Subcutaneous abdominal adipose tissue (tissue), 5 donors: ENCODE data around the gene MACROD2.

Source experiments
- H3K27ac ChIP-seq: one replicate; pipeline ENCODE4 v1.7.0; 2013; ENCODE audit warnings: low read depth, mild to moderate bottlenecking, inconsistent platforms, low read length, moderate library complexity
- H3K27me3 ChIP-seq, 5 donors: one replicate each; pipeline ENCODE4 v1.7.0; 2013; ENCODE audit warnings: low read length in 5 of 5, inconsistent platforms in 1 of 5; ENCODE audit not compliant: control insufficient read depth in 5 of 5, insufficient read depth in 4 of 5
- H3K36me3 ChIP-seq, 5 donors: one replicate each; pipeline ENCODE4 v1.7.0; 2013; ENCODE audit warnings: low read length in 5 of 5; ENCODE audit not compliant: control insufficient read depth in 5 of 5, insufficient read depth in 5 of 5
- H3K4me1 ChIP-seq, 5 donors: one replicate each; pipeline ENCODE4 v1.7.0; 2013; ENCODE audit warnings: low read length in 5 of 5, mild to moderate bottlenecking in 3 of 5, moderate library complexity in 1 of 5; ENCODE audit not compliant: control insufficient read depth in 5 of 5, insufficient read depth in 5 of 5
- H3K4me3 ChIP-seq, 5 donors: one replicate each; pipeline ENCODE4 v1.7.0; 2013; ENCODE audit warnings: low read length in 5 of 5, low read depth in 1 of 5
- H3K9ac ChIP-seq, 5 donors: one replicate each; pipeline ENCODE4 v1.7.0; 2013; ENCODE audit warnings: low read length in 5 of 5, mild to moderate bottlenecking in 4 of 5, moderate library complexity in 3 of 5
- H3K9me3 ChIP-seq, 5 donors: one replicate each; pipeline ENCODE4 v1.7.0; 2013; ENCODE audit warnings: low read length in 5 of 5; ENCODE audit not compliant: control insufficient read depth in 5 of 5
- donor health status: healthy.
- donor health status: healthy.
- donor health status: healthy.
- donor health status: healthy.
- donor health status: healthy.

MACROD2 gene

DNA sequence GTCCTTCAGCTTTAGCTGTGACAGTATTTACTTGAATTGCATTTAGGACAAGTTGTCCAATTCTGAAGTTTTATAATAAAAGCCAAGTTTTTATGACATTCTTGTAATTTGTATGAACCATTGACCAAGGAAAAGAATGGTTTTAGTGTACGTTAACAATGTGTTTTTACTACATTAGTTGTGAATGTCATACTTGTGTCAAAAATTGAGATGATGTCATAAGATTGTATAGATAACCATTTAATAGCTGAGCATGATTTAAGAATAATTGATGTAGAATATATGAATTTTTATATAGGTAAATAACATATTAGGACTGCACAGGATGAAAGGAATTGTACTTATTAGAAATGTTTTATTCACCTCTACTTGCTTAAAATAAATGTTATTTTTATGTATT lies 102.9 kb downstream of the MACROD2 start:
- Histone ChIP-seq H3K27ac (no peak overlapping the region), H3K4me1 (no peaks in the 10 kb centered on the region), H3K9me3 (no peaks in the 10 kb centered on the region), H3K4me3 (no peak overlapping the region), H3K9ac (no peak overlapping the region), H3K27me3 (no peaks in the 10 kb centered on the region), H3K36me3 (no peaks in the 10 kb centered on the region)

DNA sequence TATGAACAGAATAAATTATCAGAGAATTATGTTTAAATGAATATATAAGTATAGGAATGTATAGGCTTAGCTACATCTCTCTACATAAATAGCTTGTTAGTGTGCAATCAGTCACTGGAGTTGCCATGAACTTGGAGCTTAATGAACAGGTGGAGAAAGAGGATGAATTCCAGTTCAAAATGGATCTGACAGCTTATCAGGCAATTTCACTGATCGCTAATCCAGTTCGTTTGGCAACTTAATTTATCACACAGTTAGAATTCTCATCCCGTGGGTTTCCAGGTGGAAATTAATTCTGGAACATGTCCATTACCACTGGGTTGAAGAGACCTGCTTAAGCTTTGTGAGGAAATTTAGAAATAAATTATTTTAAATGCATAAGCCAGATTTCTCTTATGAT lies 118.1 kb downstream of the MACROD2 start:
- Histone ChIP-seq H3K4me3 (no peak overlapping the region), H3K9ac (no peak overlapping the region), H3K27ac (no peak overlapping the region), H3K9me3 (peaks cover 0 to 2% (median 0%) of the 10 kb centered on the region in 5 donors), H3K4me1 (no peaks in the 10 kb centered on the region), H3K27me3 (no peaks in the 10 kb centered on the region), H3K36me3 (no peaks in the 10 kb centered on the region)

DNA sequence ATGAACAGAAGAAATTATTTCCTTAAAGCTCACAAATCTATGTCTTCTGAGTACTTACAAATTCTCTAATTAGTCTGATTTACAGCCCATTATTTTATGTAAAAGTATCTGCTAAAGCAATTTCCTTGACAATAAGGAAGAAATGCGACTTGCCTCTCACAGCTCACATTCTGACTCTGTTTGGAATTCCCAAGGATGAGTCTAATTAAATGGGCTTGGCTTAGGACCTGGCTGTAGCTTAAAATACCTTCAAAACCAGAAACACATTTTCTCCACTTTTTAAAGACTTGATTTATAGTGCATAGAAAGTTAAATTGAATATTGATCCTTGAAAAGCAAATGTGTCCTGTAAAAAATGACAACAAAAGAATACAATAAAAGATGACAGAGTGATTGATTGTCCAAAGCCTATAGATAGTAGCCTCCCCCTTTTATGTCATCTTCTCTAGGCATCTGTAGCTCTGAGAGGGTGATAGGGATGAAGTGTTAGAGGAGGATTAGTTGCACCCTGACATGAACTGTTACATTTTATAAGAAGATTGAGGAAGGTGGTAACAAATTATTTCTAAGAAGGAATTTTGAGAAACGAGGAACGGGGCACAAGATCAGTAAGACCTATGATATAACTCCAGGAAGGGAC lies 118.9 kb downstream of the MACROD2 start:
- no peaks in the 10 kb centered on the region for H3K36me3 ChIP-seq
- no peak overlapping the region for H3K4me3 ChIP-seq
- H3K27ac ChIP-seq: no peak overlapping the region
- peaks cover 0 to 2% (median 0%) of the 10 kb centered on the region in 5 donors for H3K9me3 ChIP-seq
- no peaks in the 10 kb centered on the region for H3K4me1 ChIP-seq
- H3K9ac ChIP-seq: no peak overlapping the region
- no peaks in the 10 kb centered on the region for H3K27me3 ChIP-seq

DNA sequence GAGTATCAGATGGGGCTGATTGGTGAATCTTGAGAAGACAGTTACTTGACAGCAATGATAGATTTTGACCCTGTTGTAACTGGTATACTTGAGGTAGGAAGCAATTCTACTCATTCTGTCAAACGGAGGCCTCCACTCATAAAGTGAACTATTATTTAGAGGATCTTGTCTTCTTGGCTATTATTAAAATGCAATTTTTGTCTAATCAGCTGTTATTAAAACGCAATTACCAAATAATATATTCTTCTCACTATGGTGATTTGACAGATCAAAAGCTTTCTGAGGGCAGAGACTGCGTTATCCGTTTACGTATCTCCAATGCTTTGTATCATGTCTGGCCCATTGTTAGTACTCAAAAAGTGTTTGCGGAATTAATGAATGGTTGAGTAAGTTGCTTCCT lies 120.7 kb downstream of the MACROD2 start:
- Histone ChIP-seq H3K4me1 (no peaks in the 10 kb centered on the region), H3K9ac (no peak overlapping the region), H3K4me3 (no peak overlapping the region), H3K9me3 (no peaks in the 10 kb centered on the region), H3K27ac (no peak overlapping the region), H3K27me3 (no peaks in the 10 kb centered on the region), H3K36me3 (no peaks in the 10 kb centered on the region)

DNA sequence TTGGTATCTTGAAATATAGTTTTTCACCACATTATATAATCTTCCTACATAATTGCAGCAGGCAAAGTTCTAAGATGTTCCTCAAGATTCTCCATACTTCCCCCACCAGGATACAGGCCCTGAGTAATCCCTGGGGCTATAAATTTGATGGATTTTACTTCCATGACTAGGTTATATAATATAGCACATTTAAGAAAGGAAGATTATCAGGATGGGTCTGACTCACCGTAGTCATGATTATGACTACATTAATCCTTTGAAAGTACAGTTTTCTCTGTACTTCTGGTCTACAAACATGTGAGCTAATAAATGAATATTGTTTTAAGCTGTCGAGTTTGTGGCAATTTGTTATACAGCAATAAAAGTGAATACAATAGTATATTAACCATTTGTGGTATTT lies 122.5 kb downstream of the MACROD2 start:
- Histone ChIP-seq H3K4me1 (no peaks in the 10 kb centered on the region), H3K36me3 (no peaks in the 10 kb centered on the region), H3K9me3 (no peaks in the 10 kb centered on the region), H3K27me3 (no peaks in the 10 kb centered on the region), H3K4me3 (no peak overlapping the region), H3K27ac (no peak overlapping the region), H3K9ac (no peak overlapping the region)

DNA sequence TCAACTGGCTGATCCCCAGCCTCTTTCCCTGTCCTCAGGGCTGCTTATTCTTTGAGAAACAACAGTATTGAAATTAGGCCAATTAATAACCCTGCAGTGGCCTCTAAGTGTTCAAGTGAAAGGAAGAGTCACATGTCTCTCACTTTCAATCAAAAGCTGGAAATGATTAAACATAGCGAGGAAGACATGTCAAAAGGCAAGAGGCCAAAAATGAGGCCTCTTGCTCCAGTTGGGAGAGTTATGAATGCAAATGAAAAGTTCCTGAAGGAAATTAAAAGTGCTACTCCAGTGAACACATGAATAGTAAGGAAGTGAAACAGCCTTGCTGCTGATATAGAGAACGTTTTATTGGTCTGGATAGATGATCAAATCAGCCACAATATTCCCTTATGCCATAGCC lies 131.5 kb downstream of the MACROD2 start:
- no peaks in the 10 kb centered on the region for H3K9me3 ChIP-seq
- H3K4me1 ChIP-seq: no peaks in the 10 kb centered on the region
- no peaks in the 10 kb centered on the region for H3K27me3 ChIP-seq
- H3K36me3 ChIP-seq: no peaks in the 10 kb centered on the region
- H3K4me3 ChIP-seq: no peak overlapping the region
- H3K9ac ChIP-seq: no peak overlapping the region
- H3K27ac ChIP-seq: no peak overlapping the region

DNA sequence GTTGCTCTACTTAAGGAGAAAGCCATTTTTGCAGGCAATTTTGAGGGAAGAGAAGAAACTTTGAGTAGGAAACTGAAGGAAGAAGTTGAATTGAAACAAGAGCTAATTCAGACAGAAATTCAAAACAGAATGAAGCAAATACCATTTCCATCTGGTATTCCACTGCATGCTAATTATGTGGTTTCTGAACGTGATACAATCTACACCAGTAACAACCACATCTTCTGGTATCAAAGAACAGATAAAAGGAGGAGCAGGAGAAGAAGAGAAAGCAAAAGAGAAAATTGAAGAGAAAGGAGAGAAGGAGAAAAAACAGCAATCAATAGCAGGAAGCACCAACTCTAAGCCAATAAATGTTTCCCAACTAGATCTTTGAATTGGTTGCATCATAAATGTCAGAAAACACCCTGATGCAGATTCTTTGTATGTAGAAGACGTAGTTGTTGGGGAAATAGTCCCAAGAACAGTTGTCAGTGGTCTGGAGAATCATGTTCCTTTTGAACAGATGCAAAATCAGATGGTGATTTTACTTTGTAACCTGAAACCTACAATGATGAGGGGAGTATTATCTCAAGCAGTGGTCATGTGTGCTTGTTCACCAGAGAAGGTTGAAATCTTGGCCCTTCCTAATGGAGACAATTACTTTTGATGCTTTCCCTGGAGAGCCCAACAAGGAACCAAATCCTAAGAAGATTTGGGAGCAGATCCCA lies 132.4 kb downstream of the MACROD2 start:
- Histone ChIP-seq H3K9ac (no peak overlapping the region), H3K27ac (no peak overlapping the region), H3K4me1 (no peaks in the 10 kb centered on the region), H3K9me3 (no peaks in the 10 kb centered on the region), H3K4me3 (no peak overlapping the region), H3K27me3 (no peaks in the 10 kb centered on the region), H3K36me3 (no peaks in the 10 kb centered on the region)

DNA sequence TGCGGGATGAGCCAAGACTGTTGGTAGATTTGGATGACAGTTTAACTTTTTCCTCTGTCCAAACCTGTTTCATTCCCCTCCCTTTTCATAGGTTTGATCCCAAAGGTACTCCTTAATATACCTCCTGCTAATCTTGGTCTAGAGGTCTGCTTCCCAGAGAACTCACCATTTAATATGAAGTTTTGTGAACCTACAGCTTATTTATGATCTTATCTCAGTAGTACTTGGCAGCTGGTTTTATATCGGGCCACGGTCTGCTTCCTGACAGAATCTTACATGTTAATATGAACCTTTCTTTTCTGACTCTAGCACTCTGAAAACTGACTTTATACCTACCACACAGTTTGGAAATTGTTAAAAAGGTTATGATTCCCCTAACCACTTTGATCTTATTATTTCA lies 138.7 kb downstream of the MACROD2 start:
- Histone ChIP-seq H3K36me3 (no peaks in the 10 kb centered on the region), H3K9ac (no peak overlapping the region), H3K4me1 (no peaks in the 10 kb centered on the region), H3K27ac (no peak overlapping the region), H3K9me3 (peaks cover 0 to 12% (median 4%) of the 10 kb centered on the region in 5 donors), H3K27me3 (no peaks in the 10 kb centered on the region), H3K4me3 (no peak overlapping the region)

DNA sequence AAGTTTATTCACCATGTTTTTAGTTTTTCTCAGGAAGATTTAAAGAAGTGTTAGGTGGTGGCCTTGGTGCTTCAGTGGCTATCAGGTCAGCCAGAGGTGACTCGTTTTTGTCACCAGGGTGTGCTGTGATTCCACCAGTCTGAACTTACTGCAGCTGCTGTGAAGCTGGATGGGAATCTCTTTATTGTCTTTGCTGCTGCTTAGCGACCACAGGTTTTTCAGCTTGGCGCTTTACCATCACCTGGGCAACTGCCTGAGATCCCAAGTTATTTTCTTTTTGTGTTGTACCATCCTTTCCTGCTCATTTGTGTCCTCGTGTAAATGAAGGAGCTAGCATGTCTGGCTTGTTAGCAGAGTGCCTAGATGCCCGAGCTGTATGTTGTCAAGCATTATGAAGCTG lies 146.9 kb downstream of the MACROD2 start:
- Histone ChIP-seq H3K36me3 (no peaks in the 10 kb centered on the region), H3K27me3 (no peaks in the 10 kb centered on the region), H3K4me1 (no peaks in the 10 kb centered on the region), H3K9ac (no peak overlapping the region), H3K9me3 (no peaks in the 10 kb centered on the region), H3K4me3 (no peak overlapping the region), H3K27ac (no peak overlapping the region)

DNA sequence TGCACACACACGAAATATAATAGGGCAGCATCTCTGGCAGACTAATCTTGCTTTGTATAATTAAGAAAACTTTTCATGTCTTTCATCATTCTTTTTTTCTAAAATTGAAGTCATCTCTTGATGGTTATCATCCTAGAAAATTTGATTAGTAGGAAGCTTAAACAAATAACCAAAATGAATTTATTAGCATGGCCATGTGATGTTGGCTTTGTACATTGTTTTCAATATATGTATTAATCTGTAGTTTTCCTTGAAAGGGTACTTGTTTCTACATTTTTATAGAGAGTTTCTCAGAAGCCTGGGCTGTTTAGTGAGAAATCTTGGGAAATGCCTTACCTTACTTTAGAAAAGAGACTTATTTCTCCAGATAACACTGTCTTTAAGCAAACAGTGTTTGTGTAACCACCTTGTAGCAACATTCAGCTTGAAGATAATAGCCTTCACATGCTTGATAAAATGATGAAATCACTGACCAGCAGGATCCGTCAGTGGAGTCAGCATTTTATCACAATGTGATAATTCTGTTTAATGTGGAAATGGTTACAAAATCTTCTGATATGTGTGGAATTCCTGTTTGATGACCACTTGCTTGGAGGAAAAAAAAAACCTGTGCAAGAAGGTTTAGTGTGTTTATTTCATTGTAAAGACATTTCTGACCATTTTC lies 147.8 kb downstream of the MACROD2 start:
- Histone ChIP-seq H3K4me3 (no peak overlapping the region), H3K27ac (no peak overlapping the region), H3K27me3 (no peaks in the 10 kb centered on the region), H3K9ac (no peak overlapping the region), H3K9me3 (no peaks in the 10 kb centered on the region), H3K4me1 (no peaks in the 10 kb centered on the region), H3K36me3 (no peaks in the 10 kb centered on the region)
